ES-I3 (cell line): ENCODE data around the gene DDX54.

ENCODE experiments used
- H3K36me3 ChIP-seq: 2 replicates; pipeline ENCODE4 v1.6.1; 2013; ENCODE audit warnings: mild to moderate bottlenecking, low read length, control low read depth, moderate library complexity; ENCODE audit not compliant: insufficient read depth
- H3K4me1 ChIP-seq: 2 replicates; pipeline ENCODE4 v1.6.1; 2013; ENCODE audit warnings: mild to moderate bottlenecking, control low read depth, low read length; ENCODE audit not compliant: insufficient read depth
- H3K9ac ChIP-seq: 2 replicates; pipeline ENCODE4 v1.6.1; 2013; ENCODE audit warnings: low read depth, mild to moderate bottlenecking, low read length, moderate library complexity
- H3K9me3 ChIP-seq: 2 replicates; pipeline ENCODE4 v1.6.1; 2013; ENCODE audit warnings: mild to moderate bottlenecking, low read length, moderate library complexity; ENCODE audit not compliant: control insufficient read depth, insufficient read depth

Gene DDX54

DNA sequence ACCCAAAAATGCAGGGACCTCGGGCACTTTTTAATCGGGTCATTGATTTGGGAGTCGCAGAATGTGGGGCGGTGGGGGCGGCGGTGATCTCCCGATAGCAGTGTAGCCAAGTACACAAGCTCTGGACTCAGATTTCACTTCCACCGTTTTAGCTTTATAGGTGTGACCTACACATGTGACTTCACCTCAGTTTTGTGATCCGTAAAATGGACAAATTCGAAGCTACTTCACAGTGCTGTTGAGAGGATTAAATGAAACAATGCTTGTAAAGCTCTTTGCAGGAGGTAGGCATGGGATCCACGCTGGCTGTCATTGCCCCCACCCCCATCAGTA is 721 bp upstream of the DDX54 start:
- H3K9me3 ChIP-seq = no peaks in the 10 kb centered on the region
- peaks cover 11% of the 10 kb centered on the region; the same call in 1 of the 2 replicates for H3K4me1 ChIP-seq
- H3K9ac ChIP-seq = peak overlapping the region; percentile 84
- H3K36me3 ChIP-seq = 0 out of 2 replicates have a peak, but pooled peaks cover 6% of the 10 kb centered on the region

DNA sequence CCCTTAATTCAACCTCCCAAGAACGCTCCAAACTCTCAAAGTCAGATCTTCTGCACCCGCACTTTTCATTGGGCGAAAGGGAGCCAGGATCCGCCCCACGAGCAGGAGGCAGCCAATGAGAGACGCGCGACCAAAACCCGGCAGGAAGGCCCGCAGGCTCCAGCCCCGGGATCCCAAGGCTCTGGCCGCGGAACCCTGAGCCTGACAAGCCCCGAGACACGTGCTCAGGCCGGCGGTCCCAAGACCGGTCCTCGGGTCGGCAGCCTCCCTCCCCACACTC is 438 bp downstream of the DDX54 start:
- Histone ChIP-seq H3K4me1 (0 out of 2 replicates have a peak, but pooled peaks cover 6% of the 10 kb centered on the region), H3K9ac (peak overlapping the region; percentile 84), H3K36me3 (0 out of 2 replicates have a peak, but pooled peaks cover 4% of the 10 kb centered on the region), H3K9me3 (no peaks in the 10 kb centered on the region)

DNA sequence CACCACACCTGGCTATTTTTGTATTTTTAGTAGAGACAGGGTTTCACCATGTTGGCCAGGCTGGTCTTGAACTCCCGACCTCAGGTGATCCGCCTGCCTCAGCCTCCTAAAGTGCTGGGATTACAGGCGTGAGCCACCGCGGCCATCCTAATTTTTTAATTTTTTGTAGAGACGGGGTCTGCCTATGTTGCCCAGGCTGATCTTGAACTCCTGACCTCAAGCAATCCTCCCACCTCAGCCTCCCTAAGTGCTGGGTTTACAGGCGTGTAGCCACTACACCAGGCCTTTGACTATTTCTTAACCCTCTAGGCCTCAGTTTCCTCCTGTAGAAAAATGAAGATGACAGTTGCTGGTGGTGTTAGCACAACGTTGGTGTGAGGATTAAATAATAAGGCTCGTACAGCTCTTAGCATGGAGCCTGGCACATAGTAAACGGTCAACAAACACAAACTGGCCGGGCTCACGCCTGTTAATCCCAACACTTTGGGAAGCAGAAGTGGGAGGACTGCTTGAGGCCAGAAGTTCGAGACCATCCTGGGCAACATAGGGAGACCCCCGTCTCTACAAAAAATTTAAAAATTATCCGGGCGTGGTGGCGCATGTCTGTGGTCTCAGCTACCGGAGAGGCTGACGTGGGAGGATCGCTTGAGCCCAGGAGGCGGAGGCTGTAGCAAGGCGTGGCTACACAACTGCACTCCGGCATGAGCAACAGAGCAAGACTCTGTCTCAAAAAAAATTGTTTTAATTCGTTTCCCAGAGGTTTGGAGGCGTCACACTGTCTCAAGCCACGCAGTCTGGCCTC is 979 bp downstream of the DDX54 start:
- Histone ChIP-seq H3K9me3 (no peaks in the 10 kb centered on the region), H3K36me3 (0 out of 2 replicates have a peak, but pooled peaks cover 4% of the 10 kb centered on the region), H3K4me1 (0 out of 2 replicates have a peak, but pooled peaks cover 6% of the 10 kb centered on the region), H3K9ac (peak overlapping the region; percentile 84; the same call in 1 of the 2 replicates)

DNA sequence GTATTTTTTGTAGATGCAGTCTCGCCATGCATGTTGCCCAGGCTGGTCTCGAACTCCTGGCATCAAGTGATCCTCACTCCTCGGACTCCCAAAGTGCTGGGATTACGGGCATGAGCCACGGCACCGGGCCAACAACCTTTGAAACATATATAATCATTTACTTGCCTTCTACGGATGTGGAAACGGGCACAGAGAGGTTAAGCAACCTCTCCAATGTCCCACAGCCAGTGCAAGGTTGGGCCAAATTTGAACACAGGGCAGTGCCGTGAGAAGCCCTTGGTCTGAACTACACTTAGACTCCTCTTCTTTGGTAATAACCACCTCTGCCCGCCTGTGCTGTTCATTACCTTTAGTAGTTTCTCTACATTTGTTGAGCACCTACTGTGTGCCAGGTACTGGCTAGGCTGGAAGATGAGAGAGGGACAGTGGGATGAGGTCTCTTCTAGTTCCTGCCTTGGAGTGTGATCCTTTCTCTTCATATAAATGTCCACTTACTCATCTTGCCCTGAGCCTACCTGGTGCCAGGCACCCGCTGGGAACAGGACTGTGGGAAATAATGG is 2.2 kb downstream of the DDX54 start:
- peaks cover 14% of the 10 kb centered on the region for H3K36me3 ChIP-seq
- H3K4me1 ChIP-seq = 0 out of 2 replicates have a peak, but pooled peaks cover 6% of the 10 kb centered on the region
- no peaks in the 10 kb centered on the region for H3K9me3 ChIP-seq
- H3K9ac ChIP-seq = no peak overlapping the region

DNA sequence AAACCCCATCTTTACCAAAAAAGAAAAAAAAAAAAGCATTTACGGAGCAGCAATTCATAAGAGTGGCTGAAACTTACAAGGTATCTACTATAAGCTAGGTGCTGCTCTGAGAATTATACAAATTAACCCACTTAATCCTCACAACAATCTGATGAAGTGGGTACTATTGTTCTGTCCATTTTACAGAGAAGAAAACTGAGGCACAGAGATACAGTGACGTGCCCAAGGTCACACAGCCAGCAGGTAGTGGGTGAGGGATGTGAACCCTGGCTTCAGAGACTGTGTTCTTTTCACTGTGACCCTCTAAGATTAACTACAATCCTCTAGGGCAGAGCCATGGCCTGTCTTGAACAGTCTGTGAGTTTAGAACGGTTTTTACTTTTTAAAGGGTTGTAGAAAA is 3.3 kb downstream of the DDX54 start:
- peaks cover 24% of the 10 kb centered on the region for H3K36me3 ChIP-seq
- H3K9me3 ChIP-seq = no peaks in the 10 kb centered on the region
- no peak overlapping the region for H3K9ac ChIP-seq
- 0 out of 2 replicates have a peak, but pooled peaks cover 6% of the 10 kb centered on the region for H3K4me1 ChIP-seq

DNA sequence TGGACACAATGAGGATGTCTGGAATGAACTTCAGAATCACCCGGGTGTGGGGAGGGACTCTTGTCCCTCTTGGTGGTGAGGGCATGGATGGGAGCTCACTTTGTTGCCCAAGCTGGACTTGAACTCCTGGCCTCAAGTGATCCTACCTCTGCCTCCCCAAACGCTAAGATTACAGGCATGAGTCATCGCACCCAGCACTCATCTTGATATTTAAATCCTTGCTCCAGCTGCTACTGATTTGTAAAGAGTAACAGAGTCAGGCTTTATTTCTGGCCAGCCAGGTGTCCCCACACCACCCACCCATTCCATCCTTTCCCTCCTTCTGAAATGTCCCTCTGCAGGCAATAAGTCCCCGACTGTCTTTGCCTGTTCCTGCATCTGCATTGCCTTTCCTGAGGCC is 4.9 kb downstream of the DDX54 start:
- H3K36me3 ChIP-seq = peaks cover 31% of the 10 kb centered on the region

DNA sequence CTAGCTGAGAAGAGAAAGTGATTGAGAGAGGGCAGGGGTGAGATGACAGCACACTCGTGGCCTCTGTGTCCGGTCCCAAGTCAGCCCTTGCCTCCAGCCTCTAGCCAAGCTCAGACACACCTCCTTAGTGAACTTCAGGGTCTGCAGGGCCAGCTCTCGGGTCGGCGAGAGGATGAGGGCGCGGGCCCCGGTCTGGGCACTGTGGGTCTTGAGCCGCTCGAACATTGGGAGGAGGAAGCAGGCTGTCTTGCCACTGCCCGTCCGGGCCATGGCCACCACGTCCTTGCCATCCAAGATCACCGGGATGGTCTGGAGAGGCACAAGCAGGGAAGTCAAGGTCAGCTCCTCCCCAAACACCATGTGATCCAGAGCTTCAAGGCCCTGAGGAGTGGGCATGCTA is 6.3 kb downstream of the DDX54 start:
- peaks cover 31% of the 10 kb centered on the region for H3K36me3 ChIP-seq
- H3K9me3 ChIP-seq = no peaks in the 10 kb centered on the region
- H3K9ac ChIP-seq = no peak overlapping the region
- no peaks in the 10 kb centered on the region for H3K4me1 ChIP-seq

More for the DNA sequence above, 4.9 kb downstream of the DDX54 start:
- Histone ChIP-seq H3K9me3 (no peaks in the 10 kb centered on the region), H3K4me1 (no peaks in the 10 kb centered on the region), H3K9ac (no peak overlapping the region)

DNA sequence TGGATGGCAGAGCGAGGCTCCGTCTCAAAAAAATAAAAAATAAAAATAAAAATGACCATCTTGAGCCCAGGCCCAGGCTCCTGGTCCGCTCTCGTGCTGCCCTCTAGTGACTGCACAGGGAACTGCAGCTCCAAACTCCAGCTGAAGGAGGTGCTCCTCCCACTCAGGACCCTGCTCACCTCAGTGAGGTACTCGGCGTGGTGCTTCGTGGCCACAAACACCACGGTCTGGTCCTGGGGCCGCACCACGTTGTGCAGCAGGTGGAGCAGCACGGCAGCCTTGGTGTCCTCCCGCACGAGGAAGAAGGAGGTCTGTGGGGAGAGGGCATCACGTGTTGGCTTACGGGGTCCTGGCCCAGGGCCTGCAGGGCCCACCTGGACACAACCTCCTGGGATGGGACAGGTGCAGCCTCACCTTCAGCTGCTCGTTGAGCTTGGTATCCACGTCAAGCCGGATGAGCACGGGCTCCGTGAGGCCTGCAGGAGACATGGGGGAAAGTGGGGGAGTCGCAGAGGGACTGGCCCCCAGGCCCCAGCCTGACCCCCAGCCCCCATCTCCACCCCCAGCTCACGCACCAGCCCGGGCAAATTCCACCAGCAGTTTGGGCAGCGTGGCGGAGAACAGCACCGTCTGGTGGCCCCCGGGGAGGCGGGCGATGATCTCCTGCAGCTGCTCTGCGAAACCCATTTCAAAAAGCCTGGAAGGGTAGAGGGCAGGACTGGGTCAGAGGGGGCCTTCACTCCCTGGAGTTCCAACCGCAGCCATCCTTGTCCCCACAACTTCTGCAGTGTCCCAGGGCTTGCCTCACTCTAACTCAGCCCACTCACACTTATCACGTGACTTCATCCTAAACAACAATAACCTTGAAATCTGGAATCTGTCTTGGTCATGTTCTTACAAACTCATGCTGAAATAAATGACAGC is 10.6 kb downstream of the DDX54 start:
- H3K9ac ChIP-seq = no peak overlapping the region
- peaks cover 57% of the 10 kb centered on the region for H3K36me3 ChIP-seq
- H3K4me1 ChIP-seq = no peaks in the 10 kb centered on the region
- no peaks in the 10 kb centered on the region; the same call in 1 of the 2 replicates for H3K9me3 ChIP-seq

DNA sequence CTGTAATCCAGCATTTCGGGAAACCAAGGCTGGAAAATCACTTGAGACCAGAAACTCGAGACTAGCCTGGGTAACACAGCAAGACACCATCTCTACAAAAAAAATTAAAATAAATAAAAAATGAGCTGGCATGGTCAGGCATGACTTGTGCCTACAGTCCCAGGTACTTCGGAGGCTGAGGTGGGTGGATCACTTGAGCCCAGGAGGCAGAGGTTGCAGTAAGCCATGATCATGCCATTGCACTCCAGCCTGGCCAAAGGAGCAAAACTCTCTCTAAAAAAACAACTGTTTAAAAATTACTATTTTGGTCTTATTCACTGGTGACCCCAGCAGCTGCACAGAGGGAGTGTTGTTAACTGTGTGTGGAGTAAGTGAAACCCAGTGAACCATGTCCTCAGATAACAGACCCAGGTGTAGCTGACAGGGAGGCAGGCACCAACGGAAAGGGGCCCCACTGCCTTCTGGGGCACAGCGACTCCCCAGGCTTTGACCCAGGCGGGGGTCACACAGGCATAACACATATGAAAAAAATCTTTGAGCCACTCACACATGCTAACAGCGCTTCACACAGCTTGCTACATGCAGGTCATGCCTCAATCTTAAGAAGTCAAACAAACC is 12.1 kb downstream of the DDX54 start:
- no peaks in the 10 kb centered on the region for H3K4me1 ChIP-seq
- H3K9ac ChIP-seq = no peak overlapping the region
- peaks cover 48% of the 10 kb centered on the region for H3K36me3 ChIP-seq
- H3K9me3 ChIP-seq = no peaks in the 10 kb centered on the region; the same call in 1 of the 2 replicates

DNA sequence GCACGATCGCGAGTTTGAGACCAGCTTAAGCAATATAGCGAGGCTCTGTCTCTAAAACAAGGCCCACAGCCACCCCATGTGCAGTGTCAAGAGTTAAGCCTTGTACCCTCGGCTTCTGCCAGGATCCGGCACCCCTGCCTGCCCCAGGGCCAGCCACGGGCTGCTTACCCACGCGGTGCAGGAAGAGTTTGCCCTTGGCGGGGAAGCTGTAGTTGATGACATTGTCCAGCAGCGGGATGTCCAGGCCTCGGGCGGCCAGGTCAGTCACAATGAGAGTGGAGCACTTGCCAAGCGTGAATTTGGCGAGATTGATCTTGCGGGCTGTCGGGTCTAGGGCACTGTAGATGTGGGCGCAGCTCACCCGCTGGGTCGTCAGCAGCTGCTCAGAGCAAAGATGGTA is 13.1 kb downstream of the DDX54 start:
- peaks cover 39% of the 10 kb centered on the region for H3K36me3 ChIP-seq
- no peaks in the 10 kb centered on the region for H3K4me1 ChIP-seq
- no peak overlapping the region for H3K9ac ChIP-seq
- H3K9me3 ChIP-seq = no peaks in the 10 kb centered on the region; the same call in 1 of the 2 replicates

DNA sequence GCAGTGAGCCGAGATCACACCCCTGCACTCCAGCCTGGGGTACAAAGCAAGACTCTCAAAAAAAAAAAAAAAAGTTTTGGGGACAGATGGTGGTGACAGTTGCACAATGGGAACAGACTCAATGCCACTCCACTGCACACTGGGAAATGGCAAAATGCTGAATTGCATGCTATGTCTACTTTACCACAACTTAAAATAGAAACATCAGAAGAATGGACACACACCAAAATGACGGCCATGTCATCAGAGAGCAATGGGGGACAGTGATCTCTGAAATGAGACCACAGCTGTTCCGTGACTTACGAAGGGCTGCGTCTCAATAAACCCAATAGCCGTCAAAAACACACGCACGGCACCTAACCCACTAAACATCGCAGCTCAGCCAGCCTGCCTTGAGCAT is 13.7 kb downstream of the DDX54 start:
- no peaks in the 10 kb centered on the region for H3K4me1 ChIP-seq
- peaks cover 33% of the 10 kb centered on the region for H3K36me3 ChIP-seq
- H3K9ac ChIP-seq = no peak overlapping the region
- H3K9me3 ChIP-seq = no peaks in the 10 kb centered on the region; the same call in 1 of the 2 replicates

DNA sequence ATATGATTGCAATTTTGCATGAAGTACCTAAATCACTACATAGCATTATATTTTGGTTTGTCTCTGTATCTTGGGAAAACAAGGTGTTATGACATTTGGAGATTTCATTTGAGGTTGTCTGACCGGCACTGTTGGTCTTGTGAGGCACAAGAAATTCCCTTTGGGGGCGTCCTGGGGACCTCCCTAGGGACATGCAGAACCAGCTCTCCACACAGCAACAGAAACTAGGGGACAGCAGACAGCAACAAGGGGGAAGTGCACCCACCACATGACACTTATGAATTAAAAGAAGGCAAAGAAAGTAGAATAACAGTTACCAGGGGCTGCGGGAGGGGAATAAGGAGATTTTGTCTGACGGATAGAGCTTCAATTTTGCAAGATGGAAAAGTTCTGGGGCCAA is 14.4 kb downstream of the DDX54 start:
- Histone ChIP-seq H3K4me1 (no peaks in the 10 kb centered on the region), H3K9ac (no peak overlapping the region), H3K9me3 (no peaks in the 10 kb centered on the region; the same call in 1 of the 2 replicates), H3K36me3 (peaks cover 31% of the 10 kb centered on the region)

DNA sequence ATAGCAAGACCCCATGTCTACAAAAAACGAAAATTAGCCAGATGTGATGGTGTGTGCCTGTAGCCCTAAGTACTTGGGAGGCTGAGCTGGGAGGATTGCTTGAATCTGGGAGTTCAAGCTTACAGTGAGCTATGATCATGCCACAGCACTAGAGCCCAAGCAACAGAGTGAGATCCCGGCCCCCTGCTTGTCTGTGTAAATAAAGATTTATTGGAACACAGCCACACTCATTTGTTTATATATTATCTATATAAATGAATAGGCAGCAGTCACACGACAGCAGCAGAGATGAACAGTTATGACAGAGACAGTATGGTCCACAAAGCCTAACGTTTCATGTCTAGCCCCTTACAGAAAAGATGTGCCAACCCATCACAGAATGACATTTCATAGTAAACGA is 14.8 kb downstream of the DDX54 start:
- Histone ChIP-seq H3K9me3 (no peaks in the 10 kb centered on the region; the same call in 1 of the 2 replicates), H3K4me1 (no peaks in the 10 kb centered on the region), H3K36me3 (peaks cover 31% of the 10 kb centered on the region), H3K9ac (no peak overlapping the region)

DNA sequence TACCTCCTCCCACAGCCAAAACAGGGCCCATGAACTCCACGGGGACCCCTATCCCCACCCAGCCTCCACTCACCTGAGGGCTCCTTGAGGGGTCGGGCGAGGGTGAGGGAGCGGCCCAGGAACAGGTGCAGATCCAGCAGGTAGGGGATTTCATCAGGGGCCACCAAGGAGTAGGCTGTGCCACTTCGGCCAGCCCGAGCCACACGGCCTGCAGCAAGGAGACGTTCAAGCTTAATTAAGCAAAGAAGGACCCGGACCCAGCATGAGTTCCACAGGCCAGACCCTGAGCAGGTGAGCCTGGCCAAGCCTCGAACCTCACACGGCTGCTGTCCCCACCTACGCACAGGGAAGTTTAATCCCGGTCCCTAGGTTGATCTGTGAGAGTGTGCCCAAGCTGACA is 15.6 kb downstream of the DDX54 start:
- peaks cover 31% of the 10 kb centered on the region for H3K36me3 ChIP-seq

More for the DNA sequence above, 15.6 kb downstream of the DDX54 start:
- H3K9me3 ChIP-seq = no peaks in the 10 kb centered on the region; the same call in 1 of the 2 replicates
- no peaks in the 10 kb centered on the region for H3K4me1 ChIP-seq
- H3K9ac ChIP-seq = no peak overlapping the region
